EH (cell line): ENCODE results near the gene ARNT2.

Source experiments
- DNase-seq: peaks from one replicate; pipeline ENCODE4 v3.0.0-alpha.2; 2015; ENCODE audit warnings: low read depth

Gene ARNT2

GRCh38 chr15:80556694-80557367 is 152.6 kb downstream of the ARNT2 start:
- no peak for DNase-seq

- DNase-seq: no peak
These were observed 153.5 kb downstream of the ARNT2 start for GRCh38 chr15:80557441-80558234.

- no peak for DNase-seq
These were observed 154.6 kb downstream of the ARNT2 start for GRCh38 chr15:80558631-80559319.

GRCh38 chr15:80559320-80559693 is 155.1 kb downstream of the ARNT2 start:
- DNase-seq: no peak

GRCh38 chr15:80559761-80560160 is 155.6 kb downstream of the ARNT2 start:
- no peak for DNase-seq

GRCh38 chr15:80560601-80561400 is 156.6 kb downstream of the ARNT2 start:
- DNase-seq: no peak

GRCh38 chr15:80561500-80561899 is 157.3 kb downstream of the ARNT2 start:
- peak; percentile 35 for DNase-seq

- no peak for DNase-seq
These were observed 157.9 kb downstream of the ARNT2 start for GRCh38 chr15:80562033-80562432.

- no peak for DNase-seq
These were observed 158.7 kb downstream of the ARNT2 start for GRCh38 chr15:80562846-80563245.

GRCh38 chr15:80563372-80563997 is 159.3 kb downstream of the ARNT2 start:
- DNase-seq: no peak

GRCh38 chr15:80564056-80564455 is 159.9 kb downstream of the ARNT2 start:
- DNase-seq: no peak

GRCh38 chr15:80565398-80565797 is 161.2 kb downstream of the ARNT2 start:
- DNase-seq: no peak

GRCh38 chr15:80565988-80566387 is 161.8 kb downstream of the ARNT2 start:
- no peak for DNase-seq

GRCh38 chr15:80567721-80568157 is 163.6 kb downstream of the ARNT2 start:
- peak; percentile 92 for DNase-seq

GRCh38 chr15:80568298-80568697 is 164.1 kb downstream of the ARNT2 start:
- DNase-seq: peak; percentile 68

- DNase-seq: peak; percentile 67
These were observed 164.9 kb downstream of the ARNT2 start for GRCh38 chr15:80568876-80569605.

- DNase-seq: no peak
These were observed 165.5 kb downstream of the ARNT2 start for GRCh38 chr15:80569656-80570055.

GRCh38 chr15:80570553-80570952 is 166.4 kb downstream of the ARNT2 start:
- DNase-seq: no peak

- DNase-seq: no peak
These were observed 168.2 kb downstream of the ARNT2 start for GRCh38 chr15:80572337-80572736.

GRCh38 chr15:80573606-80574005 is 169.4 kb downstream of the ARNT2 start:
- no peak for DNase-seq

GRCh38 chr15:80574590-80574989 is 170.4 kb downstream of the ARNT2 start:
- DNase-seq: no peak
